GM23248 (cell line): Measurements from ENCODE around the gene CSMD2.

Experiments
- EZH2 ChIP-seq: fragments of 200-600 bp; sonication (generic); IDR thresholded peaks from 2 replicates; pipeline ENCODE4 v1.6.1; 2018; ENCODE audit warnings: antibody characterized with exemption, mild to moderate bottlenecking; ENCODE audit not compliant: insufficient read depth, poor library complexity, severe bottlenecking
- EZH2phosphoT487 ChIP-seq: fragments of 200-600 bp; sonication (generic); IDR thresholded peaks from 2 replicates; pipeline ENCODE4 v1.6.1; 2018; ENCODE audit warnings: antibody characterized with exemption, moderate library complexity, mild to moderate bottlenecking, low read depth; ENCODE audit not compliant: insufficient read depth

DNA sequence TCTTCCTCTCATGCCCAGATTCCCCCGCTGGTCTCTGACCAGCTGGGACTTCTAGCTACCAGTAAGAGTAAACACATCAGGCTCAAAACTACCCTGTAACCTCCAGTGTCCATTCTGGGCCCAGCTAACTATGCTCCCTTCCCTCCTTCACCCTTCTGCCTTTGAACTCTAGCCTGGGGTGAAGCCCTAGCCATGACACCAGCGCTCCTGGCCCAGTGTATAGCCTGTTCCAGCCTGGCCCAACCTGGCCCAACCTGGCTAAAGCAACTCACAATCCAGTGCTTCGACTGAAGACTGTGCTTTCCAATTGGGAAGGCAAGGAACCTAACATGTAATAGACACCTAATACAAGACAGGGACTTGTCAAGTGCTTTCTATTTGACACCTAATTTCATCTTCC lies 27.6 kb downstream of the CSMD2 start:
- TF ChIP-seq EZH2phosphoT487 (no peak), EZH2 (no peak)
